Activated gamma-delta T cell treated with Interleukin-2 at 50 U/mL for 16 hours (primary cell): ENCODE data around the gene GTF2A1.

Experiments
- DNase-seq: peaks from one replicate; pipeline ENCODE4 v3.0.0-alpha.2; 2020

Gene GTF2A1

DNA sequence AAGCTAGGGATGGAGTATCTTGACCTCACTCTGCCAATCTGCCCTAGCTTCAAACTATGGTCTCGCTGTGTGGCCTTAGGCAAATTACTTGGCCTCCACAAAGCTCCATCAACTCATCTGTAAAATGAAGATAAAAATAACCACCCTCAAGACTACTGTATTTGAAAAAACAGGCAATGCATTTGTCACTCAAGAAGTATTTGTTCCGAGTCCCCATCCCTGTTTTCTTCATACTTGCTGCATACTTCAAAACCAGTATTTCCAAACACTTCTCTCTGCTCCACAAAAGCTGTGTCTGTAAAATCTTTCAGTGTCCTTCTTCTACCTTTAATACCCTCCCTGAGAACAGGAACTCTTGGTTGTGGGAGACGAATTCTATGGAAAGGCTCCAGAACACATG is 47.9 kb downstream of the GTF2A1 start:
- no peak for DNase-seq

DNA sequence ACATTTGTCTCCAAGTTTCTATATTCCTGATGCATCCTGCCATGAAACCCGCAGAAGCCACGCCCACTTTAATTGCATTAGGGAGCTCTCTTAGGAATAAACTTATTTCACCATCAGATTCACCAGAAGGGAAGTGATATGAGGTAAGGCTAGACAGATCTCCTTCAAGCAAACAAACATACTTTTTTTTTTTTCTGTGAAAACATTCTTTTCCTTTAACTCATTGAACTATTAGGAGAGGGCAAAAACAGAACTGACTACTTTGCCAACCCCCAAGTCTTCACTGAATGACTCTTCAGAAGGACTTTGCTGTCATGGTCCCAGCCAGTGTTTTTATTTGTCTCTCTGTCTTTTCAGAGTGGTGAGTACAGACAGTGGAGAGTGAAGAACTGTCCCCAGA is 48.4 kb downstream of the GTF2A1 start:
- DNase-seq, result no peak

DNA sequence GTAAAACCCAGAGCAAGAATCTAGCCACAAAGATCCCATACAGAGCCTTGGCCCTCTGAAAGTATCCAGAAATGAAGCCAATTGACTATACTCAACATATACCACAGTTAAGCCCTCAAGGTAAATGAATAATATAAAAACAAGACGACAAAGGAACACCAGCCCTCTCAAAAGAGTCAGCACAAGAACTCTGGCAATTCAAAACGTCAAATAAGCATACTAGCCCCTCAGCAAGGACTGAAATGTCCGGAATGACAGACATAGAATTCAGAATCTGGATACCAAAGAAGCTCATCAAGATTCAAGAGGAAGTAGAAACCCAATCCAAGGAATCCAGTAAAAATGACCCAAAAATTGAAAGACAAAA is 49.9 kb downstream of the GTF2A1 start:
- DNase-seq, result no peak

DNA sequence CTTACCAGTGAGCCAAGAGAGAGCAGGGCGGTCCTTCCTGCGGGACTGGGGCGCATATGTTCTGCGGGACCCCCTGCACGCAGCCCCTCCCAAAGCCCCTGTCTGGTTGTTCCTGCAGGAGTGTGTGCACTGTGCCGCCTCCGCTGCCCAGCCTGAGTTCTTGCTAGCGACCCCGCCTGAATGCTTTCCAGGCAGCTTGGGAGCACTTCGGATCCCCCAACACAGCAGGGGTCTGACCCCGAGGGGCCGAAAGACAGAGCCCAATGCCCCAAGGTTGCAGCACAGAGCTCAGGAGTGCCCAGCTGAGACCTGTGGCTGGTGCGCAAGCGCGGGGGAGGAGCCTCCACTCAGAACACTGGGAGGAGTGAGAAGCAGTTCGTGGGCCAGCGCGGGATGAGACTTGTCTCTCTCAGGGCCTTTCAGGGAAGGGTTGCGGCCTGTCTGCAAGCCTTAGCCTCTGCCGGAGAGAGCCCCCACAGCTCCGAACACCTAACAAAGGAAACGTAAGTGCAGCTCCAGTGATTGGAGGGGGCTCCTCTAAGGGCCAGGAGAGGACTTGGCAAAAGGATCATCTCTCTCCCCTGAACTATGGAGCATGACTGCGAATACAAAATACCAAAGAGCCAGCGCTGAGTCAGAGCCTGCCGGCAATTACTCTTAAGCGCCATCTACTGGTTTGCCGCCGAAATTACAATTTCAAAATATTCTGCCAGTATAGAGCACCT is 50.5 kb downstream of the GTF2A1 start:
- peak; percentile 87 for DNase-seq

DNA sequence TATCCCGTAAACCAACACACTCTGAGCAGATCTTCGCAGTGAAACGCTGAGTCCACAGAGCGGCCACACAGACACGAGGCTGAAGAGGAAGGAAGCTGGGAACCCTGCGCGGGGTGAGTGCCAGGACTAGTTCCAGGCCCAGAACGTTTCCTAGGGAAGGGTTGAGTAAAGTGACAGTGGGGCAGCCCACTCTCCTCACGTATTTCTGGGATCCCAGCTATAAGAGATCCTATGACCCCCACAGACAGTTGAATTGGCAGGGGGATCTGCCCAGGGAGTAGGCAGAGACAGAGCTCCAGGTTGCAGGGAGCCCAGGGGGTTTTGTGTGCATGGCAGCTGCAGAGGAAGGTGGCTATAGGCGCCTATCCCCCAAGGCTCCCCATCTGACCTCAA is 51.1 kb downstream of the GTF2A1 start:
- peak; percentile 16 for DNase-seq

DNA sequence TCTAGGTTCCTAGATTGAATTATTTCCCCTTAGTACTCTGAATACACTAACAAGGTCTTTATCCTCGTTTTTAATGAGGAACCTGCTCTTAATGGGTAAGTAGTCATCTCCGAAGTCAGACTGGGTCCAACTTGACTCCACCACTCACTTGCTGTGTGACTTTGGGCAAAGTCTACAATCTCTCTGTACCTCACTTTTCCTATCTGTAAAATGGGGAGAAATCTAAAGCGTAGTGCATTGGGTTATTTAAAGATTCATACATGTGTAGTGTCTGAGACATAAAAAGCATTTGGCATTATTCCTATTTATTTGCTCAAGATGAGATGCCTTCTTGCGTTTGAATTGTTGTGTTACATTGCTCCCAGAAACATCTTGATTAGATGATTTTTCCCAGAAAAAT is 51.5 kb downstream of the GTF2A1 start:
- DNase-seq, result no peak

DNA sequence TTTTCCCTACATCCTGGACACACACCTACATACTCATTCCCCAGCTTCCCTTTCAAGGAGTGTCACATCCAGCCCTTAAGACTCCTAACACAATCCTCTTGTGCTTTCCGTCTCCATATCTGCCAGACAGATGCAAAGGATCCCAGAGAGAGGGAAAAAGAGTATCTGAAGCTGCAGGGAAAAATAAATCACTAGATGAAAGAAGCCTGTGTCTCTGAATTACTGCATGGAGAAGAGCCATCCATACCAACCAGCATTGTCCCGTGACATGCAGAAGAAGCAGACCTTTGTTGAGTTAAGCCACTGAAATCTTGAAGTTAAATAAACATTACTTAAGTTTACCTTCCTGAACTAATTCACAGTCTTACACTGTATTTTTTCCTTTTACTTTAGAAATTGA is 54.6 kb downstream of the GTF2A1 start:
- no peak for DNase-seq

DNA sequence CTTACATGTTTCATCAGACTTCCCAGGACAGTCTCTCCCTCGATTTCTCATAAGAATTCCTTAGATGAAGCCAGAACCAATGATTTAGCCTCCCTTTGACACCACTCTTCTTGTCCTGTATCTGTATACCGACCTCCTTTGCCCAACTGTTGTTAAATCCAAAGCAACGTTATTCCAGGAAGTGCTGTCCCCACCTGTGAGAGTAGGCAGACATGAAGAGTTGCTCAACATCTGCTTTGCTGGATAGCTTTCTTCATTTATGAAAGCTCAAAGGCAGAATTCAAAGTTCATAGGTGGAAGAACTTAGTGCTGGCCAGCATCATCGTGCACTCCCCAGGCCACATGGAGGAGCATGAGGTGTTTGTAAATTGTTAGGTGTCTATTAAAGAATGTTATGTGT is 55.6 kb downstream of the GTF2A1 start:
- DNase-seq, result no peak

DNA sequence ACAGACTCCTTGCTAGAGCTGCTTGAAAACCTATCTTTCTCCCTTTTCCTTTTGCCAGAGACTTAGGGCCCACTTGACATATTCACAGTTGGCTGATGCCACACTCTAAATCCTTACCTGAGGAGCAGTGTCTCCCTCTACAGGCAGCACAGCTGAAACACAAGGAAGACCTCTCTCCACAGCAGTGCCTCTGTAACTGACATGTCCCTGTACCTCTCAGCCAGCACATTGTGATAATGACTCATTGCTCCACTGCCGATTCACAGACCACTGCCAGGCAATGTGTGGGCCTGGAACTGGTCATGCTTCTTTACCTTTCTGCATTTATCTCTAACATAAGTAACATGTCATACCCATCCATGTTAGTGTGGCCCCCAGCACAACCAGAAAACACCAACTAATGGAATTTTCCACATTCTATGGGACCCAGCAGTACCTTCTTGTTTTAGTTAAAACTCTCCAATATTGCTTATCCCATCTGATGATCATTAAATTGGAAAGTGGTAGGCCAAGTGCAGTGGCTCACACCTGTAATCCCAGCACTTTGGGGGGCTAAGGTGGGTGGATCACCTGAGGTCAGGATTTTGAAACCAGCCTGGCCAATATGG is 56.5 kb downstream of the GTF2A1 start:
- peak; percentile 14 for DNase-seq

DNA sequence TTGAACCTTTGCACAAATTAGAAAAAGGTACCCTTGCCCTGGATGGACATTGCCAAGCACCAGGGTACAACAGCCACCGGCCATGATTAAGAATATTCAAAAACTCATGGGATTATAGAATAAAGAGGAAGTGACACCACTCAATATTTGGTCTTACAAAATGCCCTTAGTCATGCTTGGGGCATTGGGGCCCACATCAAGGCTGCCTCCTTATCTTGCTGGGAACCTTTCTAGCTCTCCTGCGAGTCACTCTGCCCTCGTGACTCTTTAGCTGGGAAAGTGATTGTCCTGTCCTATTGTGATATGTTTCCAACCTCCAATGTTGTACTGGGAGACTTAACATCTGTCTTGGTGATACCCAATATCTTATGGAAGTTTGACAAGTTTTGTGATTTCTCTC is 57.8 kb downstream of the GTF2A1 start:
- DNase-seq, result no peak

DNA sequence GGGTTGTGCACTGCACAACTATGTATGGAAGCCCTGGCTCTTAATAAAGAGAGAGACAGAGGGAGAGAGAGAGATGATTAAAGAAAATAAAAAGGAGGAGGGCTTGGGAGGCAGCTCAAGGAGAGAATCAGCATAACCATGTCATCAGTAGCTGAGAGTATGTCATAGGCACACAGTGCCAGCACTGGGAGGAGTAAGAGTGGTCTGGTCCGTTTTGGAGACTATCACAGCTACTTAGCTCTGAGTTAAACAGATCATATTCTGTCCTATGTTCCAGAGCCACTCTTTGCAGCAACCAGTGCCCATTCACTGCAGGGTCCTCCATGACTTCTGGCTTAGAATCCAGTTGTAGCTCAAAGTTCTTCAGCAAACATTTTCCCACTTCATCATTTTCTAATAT is 59.0 kb downstream of the GTF2A1 start:
- DNase-seq, result no peak

DNA sequence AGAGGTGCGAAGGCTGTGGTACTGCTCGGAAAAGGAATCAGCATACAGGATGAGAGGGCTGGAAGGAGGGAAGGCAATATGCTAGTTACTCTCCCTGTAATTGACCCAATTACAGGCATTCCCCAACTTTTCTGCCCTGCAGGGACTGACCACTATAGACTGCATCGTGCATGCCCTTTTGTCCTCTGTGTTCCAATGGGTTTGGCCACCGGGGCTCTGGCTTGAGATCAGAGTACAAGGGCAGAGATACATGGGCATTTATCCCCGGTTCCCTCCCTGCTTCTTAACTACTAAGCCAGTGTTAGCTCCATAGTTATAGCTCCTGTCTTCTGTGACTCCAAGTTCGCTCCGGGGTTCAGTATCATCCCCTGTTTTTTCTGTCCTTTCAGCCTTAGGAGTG is 59.7 kb downstream of the GTF2A1 start:
- DNase-seq, result no peak

DNA sequence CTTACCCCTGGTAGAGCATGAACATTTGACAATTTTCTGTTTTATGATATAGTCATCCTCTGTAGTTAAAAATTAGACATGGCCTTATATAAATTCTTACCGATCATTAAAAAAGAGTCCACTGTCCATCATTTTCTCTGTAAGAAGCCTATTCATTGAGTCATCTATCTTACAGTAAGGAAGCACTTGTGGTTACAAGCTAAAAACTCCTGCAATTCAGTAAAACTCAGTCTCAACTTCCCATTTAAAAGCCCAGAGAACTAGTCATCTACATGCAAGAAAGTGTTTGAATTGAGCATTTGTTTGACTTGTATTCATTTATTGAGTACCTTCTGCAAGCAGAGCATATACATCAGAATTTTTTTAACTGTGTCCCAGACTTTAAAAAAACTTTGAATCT is 63.3 kb downstream of the GTF2A1 start:
- no peak for DNase-seq

DNA sequence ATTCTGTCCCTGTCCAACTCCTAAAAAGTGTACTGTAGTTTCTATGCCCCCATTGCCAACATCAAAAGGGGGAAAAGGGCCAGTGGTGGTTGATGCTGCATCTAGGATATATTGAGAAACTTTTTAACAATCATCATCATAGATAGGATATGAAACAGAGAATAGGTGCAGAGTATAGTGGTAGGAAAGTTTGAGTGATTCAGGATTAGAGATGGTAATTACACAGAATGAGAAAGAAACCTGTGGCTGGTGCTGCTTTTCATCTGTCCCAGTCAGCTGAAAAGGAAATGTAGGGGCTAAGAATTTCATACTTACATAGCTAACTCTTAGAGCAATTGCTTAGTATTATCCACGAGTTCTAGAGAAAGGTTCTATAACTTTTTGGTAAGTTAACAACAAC is 67.6 kb downstream of the GTF2A1 start:
- no peak for DNase-seq

DNA sequence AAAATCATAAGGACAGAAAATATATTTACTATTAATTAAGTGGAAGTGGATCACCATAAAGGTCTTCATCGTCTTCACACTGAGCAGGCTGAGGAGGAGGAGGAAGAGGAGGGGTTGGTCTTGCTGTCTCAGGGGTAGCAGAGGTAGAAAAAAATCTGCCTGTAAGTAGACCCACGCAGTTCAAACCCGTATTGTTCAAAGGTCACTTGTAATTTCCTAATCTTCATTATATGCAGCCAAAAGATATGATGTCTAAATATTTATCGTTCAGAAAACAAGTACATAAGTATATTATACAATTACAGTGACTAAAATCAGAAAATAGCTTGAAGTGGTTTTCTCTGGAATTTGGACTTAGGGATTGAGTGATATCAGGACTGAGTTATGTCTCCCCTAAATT is 72.1 kb downstream of the GTF2A1 start:
- DNase-seq, result no peak

DNA sequence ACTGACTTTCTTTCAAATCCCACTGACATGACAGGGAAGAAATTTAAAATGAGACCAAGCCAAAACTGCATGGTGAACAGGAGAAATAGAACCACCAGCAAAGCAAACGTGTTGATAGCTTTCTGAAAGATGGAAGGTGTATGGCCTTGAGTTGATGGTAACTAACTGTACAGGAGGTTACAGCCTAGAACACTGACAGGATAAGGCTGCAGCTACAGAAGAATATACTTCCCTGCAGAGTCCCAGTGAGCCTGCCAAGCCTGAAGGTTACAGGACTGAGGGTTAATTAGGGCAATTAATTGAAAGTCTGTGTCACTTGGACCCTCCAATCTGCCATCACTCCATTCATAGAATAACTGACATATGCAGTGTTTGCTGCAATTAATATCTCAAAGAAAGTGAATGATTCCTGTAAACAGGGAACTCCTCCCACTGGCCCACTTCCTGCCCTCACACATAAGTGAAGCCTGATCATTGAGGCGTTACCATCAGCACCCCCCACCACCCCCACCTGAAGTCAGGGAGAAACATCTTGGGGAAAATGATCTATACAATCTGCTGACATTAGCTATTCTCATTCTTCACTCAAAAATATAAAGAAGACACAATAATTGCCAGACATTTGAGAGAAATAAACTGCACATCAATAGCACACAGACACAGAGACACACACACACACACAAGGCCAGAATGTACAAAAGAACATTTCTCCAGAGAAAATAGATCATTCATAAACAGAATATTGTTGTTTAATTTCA is 73.4 kb downstream of the GTF2A1 start:
- DNase-seq, result no peak

DNA sequence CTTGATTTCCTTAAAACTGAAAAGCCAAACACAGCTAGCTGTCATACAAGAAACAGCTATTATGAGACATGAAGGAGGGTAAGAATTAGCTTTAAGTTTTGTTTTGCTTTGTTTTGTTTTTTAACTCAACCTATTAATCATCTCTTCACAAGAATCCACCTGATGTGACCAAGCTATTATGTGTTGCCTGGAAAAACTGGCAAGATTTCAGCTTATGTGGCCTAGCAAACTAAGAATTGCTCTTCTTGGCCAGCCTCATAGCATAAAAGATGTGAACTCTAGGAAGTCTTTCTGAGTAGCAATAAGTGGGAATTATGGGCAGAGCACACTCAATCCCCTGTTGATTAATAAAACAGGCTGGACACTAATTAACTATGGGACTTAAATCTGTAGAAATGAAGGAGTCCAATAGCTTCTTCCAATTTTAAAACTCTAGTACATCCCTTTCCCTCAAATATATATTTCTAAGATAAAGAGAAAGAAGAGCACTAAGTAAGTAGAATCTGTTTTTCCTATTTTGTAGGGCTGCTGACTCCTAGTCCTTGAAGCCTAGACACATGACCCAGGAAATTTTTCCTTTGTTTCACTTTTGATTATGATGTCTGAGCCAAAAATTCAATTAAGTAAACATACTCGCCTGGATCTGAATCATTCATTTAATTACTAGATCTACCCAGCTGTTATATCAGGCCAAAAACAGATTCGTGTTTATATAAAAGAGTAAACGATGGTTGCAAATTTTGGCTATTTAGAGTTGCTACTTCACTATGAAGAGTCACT is 75.7 kb downstream of the GTF2A1 start:
- no peak for DNase-seq

DNA sequence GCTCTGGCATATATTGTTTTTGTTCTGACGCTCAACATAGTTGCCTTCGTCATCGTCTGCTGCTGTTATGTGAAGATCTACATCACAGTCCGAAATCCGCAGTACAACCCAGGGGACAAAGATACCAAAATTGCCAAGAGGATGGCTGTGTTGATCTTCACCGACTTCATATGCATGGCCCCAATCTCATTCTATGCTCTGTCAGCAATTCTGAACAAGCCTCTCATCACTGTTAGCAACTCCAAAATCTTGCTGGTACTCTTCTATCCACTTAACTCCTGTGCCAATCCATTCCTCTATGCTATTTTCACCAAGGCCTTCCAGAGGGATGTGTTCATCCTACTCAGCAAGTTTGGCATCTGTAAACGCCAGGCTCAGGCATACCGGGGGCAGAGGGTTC is 77.0 kb downstream of the GTF2A1 start:
- DNase-seq, result no peak

DNA sequence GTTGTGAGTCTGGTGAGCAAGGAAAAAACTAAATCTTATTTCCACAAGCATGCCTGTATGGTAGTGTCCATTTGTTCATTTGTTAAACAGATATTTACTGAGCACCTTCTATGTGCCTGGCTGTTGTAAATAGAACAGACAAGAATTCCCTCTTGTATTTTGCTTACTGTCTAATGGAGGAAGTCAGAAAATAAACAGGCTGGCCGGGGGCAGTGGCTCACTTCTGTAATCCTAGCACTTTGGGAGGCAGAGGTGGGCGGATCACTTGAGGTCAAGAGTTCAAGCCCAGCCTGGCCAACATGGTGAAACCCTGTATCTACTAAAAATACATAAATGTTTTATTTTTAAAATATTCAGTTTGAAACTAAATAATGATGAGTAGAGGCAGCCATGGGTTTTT is 79.3 kb downstream of the GTF2A1 start:
- DNase-seq, result no peak

DNA sequence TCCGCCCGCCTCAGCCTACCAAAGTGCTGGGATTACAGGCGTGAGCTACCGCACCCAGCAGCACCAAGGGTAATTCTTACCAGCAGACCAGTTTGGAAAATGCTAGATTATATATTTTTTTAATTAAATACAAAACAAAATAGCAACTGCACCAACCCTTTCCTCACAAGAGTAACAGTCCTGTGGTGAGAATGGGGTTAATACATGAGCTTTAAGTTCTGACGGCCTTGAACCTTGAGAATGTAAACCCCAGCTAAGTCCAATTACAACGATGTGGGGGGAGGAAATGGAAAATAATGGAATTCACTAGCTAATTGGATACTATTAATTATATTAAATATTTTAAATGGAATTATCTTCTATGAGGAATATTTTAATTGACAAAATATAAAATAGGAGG is 82.3 kb downstream of the GTF2A1 start:
- no peak for DNase-seq

DNA sequence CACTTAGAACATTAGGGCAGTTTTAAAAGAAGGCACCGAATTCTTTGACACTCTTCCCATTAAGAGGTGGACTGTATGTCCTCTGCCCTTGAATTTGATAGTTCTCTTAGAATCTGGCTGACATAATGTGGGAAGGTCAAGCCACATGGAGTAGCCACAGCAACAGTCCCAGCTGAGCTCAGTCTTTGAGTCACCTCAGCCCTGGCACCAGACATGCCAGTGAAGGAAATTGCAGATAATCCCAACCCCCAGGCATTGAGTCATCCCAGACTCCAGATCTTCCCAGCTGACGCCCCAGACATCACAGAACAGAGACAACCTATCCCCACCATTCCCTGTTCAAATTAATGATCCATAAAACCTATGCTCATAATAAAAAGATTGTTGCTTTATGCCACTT is 83.4 kb downstream of the GTF2A1 start:
- DNase-seq, result no peak

DNA sequence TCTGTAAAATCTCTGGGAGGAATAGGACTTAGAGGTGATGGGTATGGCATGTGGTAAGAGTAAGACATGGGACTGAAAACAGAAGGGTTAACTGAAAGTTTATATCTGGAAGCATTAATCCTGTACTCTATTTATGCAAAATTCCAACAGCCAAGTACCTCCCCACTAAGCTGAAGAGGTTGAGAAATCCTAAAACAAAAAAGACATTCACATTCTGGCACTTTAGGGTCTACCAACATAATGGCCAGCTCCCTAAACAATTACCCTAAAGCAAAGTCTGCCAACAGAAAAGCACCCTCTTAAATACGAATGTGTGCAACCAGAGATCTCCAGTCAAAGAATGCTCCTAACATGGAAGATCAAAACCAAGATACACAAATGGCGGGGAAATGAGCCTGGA is 87.4 kb downstream of the GTF2A1 start:
- no peak for DNase-seq

DNA sequence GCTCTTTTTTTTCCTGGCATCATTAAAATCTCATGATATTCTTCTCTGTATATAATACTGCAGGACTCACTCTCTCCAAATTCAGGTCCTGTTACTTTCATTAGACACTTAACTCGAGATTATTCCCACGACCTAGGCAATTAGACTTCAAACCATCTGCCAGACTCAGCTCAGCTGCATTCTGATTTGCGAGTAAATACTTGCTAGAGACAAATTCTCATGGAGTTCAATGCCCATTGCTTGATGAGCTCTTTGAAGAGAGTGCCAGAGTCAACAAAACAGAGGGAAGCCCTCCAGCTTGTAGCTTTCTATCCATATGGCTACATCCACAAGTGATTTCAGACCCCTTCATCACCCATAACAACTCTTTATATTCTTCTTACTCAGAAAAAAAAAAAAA is 88.3 kb downstream of the GTF2A1 start:
- DNase-seq, result no peak

DNA sequence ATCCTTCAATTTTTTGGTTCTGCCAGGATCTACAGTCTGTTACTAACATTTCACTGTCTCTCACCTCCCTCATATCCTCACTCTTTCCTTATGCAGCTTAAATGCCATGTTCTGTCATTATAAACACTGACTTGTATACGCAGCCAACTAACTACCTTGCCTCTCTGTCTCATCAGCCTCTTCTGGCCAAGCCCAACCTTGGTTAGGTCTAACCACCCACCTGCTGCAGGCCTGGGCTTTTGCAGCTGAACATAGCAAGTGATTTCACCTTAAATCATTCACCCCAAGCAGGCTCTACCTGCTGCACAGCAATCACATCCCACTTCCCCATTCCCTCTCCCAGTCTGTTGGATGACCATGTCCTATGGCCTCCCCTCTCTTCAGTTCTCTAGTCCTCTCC is 91.5 kb downstream of the GTF2A1 start:
- DNase-seq, result no peak
